Activated naive CD4-positive, alpha-beta T cell treated with anti-CD3 and anti-CD28 coated beads, Interleukin-2, amount 50 U/mL, for 24 hours (primary cell): ENCODE results near the gene KCNK7.
A peak's percentile ranks its signal among the peaks of the same experiment; 100 is the strongest.

Experiments used
- H3K27ac Mint-ChIP-seq: one replicate; pipeline ENCODE4 v1.8.0; 2021; ENCODE audit warnings: mild to moderate bottlenecking, mixed read lengths
- H3K27me3 Mint-ChIP-seq: one replicate; pipeline ENCODE4 v1.8.0; 2021; ENCODE audit warnings: mixed read lengths
- H3K36me3 Mint-ChIP-seq: one replicate; pipeline ENCODE4 v1.8.0; 2021; ENCODE audit warnings: mixed read lengths
- H3K4me1 Mint-ChIP-seq: one replicate; pipeline ENCODE4 v1.8.0; 2021; ENCODE audit warnings: mixed read lengths
- H3K4me3 Mint-ChIP-seq: one replicate; pipeline ENCODE4 v1.8.0; 2021; ENCODE audit warnings: mild to moderate bottlenecking, mixed read lengths
- H3K9me3 Mint-ChIP-seq: one replicate; pipeline ENCODE4 v1.8.0; 2021; ENCODE audit warnings: mixed read lengths

The KCNK7 gene

DNA sequence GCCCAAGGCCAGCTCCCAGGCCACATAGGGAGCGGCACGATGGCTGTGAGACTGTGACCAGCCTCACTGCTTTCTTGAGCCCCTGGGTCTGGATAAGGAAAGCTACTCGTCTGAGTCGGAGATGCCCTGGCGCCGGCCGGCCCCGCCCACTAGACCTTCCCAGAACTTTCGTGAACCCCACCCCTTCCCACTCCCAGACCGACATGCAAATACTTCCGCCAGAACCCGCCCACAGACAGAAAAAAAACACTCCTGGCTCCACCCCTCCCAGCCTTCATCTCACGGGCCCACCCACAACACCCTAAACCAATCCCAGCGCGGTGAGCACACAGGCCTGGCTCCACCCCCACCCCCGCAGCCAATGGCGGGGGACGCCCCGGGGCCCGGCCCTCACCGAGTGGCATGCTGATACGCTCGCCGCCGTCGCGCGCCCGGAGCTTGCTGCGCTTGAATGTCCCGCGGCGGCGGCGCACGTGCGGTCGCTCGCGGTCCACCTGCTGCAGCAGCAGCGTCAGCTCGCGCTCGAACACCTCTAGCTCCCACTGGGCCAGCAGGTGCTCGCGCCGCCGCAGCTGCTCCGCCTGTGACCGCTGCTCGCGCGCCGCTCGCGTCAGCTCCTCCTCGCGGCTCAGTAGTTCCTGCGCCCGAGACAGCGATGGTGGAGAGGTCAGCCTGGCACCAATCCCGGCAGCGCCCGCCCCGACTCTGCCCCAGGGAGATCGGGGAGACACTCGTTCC, 11.4 kb upstream of the KCNK7 start:
- no peak overlapping the region for H3K27ac Mint-ChIP-seq
- H3K27me3 Mint-ChIP-seq = no peaks in the 10 kb centered on the region
- peaks cover 32% of the 10 kb centered on the region for H3K4me1 Mint-ChIP-seq
- no peaks in the 10 kb centered on the region for H3K9me3 Mint-ChIP-seq
- H3K36me3 Mint-ChIP-seq = no peaks in the 10 kb centered on the region
- no peak overlapping the region for H3K4me3 Mint-ChIP-seq

DNA sequence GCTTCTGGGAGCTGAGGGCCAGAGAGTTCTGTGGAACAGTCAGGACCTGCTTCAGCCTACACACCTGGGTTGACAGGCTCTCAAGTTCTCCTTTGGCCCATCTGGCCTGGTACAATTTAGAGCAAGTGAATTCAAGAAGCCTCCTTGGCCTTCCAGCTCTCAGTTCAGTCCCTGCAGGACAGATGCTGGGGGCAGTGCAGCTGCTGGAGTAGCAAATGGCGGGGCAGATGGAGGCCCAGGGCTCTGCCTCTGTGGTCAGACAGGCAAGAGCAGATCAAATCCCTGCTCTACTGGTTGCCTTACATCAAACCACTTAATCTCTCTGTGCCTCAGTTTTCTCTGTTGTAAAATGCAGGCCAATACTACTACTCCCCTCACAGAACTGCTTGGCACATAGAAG, 8.7 kb upstream of the KCNK7 start:
- Mint-ChIP-seq H3K4me3 (no peak overlapping the region), H3K27me3 (no peaks in the 10 kb centered on the region), H3K27ac (no peak overlapping the region), H3K9me3 (no peaks in the 10 kb centered on the region), H3K36me3 (no peaks in the 10 kb centered on the region), H3K4me1 (peaks cover 10% of the 10 kb centered on the region)

DNA sequence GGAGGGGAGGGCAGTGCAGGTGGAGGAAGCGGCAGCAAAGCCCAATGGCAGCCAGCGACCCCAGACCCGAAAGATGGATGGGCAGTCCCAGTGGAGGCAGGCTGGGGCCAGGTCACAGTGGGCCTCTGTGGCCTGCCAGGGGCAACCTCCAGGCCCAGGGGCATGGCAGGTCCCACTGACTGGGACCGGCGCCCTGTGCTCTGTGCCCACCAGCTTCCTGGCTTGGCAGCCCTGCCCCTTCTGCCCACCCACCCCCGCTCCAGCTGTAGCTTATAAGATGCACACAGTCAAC, 4.3 kb upstream of the KCNK7 start:
- H3K27me3 Mint-ChIP-seq = no peaks in the 10 kb centered on the region
- H3K4me3 Mint-ChIP-seq = no peak overlapping the region
- H3K27ac Mint-ChIP-seq = no peak overlapping the region
- no peaks in the 10 kb centered on the region for H3K36me3 Mint-ChIP-seq
- H3K9me3 Mint-ChIP-seq = no peaks in the 10 kb centered on the region
- H3K4me1 Mint-ChIP-seq = peaks cover 11% of the 10 kb centered on the region

DNA sequence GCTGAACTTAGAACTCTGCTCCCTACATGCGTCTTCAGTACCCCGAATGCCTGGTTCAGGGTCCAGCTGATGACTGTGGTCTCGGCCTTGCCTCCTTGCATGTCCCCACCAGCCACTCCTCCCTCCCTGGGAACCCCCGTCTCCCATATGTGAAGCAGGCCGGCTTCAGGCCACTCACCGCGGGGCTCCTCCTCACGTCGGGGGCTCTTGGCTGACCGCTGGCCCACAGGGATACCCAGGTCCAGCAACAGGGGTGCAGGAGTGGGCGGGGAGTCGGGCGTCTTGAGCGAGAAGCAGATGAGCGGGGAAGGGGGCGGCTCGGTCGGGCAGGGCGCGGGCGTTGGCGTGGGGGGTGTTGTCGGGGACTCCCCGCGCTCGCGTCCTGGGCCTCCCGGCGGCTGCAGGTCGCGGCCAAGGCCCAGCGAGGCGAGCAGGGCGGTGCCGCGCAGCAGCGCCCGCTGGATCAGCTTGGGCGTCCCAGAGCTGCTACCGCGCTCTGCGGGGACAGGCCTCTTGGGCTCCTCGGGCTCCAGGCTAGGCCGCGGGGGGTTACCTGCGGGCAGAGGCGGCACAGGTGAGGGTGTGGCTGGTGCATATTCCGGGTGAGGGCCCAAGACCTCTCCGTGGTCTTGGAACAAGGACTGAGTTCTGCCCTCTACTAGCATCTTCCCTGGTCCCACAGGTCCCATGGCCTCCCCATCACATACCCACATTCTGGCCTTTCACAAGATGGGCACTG, 3.8 kb upstream of the KCNK7 start:
- Mint-ChIP-seq H3K36me3 (no peaks in the 10 kb centered on the region), H3K9me3 (no peaks in the 10 kb centered on the region), H3K4me1 (peaks cover 13% of the 10 kb centered on the region), H3K4me3 (no peak overlapping the region), H3K27ac (no peak overlapping the region), H3K27me3 (no peaks in the 10 kb centered on the region)

DNA sequence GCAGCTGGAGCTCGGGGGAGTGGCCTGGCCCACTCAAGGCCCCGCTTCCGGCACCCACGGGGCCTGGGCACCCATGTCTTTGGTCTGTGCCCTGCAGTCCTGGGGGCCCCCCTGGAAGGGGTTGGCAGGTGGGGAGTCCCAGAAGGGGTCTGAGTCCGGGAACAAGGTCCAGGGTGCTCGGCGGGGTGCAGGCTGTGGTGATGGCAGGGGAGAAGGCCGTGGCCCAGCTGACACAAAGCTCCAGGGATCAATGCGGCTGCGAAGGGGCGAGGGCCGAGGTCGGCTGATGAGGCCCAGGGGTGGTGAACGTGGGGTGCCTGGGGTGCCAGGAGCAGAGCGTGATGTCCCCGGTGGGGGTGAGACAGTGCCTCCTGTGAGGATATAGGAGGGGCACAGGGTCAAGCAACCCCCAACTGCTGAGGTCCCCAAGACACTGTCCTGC, 2.7 kb upstream of the KCNK7 start:
- Mint-ChIP-seq H3K36me3 (no peaks in the 10 kb centered on the region), H3K4me1 (peaks cover 13% of the 10 kb centered on the region), H3K9me3 (no peaks in the 10 kb centered on the region), H3K27me3 (no peaks in the 10 kb centered on the region), H3K4me3 (no peak overlapping the region), H3K27ac (no peak overlapping the region)

DNA sequence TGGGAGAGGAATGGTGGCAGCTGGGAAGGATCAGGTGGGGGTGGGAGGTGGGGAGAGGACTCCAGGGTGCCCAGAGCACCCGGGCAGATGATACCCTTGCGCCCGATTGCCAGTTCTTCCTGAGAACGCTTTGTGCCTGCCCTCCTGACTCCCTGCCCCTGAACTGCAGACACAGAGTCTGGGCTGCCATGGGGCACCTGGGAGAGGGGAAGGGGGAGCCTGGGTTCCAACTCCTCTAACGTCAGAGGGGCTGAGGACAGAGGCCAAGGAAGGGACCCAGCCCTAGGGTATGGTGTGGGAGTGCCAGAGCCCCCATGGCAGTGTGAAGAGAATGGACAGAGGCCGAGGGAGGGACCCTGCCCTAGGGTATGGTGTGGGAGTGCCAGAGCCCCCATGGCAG, 920 bp upstream of the KCNK7 start:
- peaks cover 13% of the 10 kb centered on the region for H3K4me1 Mint-ChIP-seq
- no peaks in the 10 kb centered on the region for H3K9me3 Mint-ChIP-seq
- H3K27ac Mint-ChIP-seq = no peak overlapping the region
- no peak overlapping the region for H3K4me3 Mint-ChIP-seq
- no peaks in the 10 kb centered on the region for H3K36me3 Mint-ChIP-seq
- no peaks in the 10 kb centered on the region for H3K27me3 Mint-ChIP-seq

DNA sequence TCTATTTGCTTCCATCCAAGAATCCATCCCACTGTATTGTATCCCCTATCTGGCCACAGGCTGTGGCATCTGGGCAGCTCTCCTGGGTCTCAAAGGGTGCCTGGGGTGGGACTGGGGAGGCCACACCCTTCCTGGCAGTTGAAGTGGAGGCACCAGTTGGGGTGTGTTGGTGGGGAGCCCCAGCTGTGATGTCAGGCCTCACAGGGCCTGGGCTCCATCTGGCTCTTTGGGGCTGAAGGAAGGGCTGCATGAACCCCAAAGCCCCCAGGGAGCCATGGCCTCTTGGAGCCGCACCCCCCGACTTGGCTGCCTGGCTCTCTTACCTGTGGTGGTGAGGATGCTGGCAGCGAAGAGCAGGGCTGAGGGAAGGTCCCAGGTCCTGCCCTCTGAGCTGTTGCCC, 469 bp downstream of the KCNK7 start:
- Mint-ChIP-seq H3K27ac (no peak overlapping the region), H3K36me3 (no peaks in the 10 kb centered on the region), H3K4me3 (no peak overlapping the region), H3K4me1 (peaks cover 10% of the 10 kb centered on the region), H3K9me3 (no peaks in the 10 kb centered on the region), H3K27me3 (no peaks in the 10 kb centered on the region)

DNA sequence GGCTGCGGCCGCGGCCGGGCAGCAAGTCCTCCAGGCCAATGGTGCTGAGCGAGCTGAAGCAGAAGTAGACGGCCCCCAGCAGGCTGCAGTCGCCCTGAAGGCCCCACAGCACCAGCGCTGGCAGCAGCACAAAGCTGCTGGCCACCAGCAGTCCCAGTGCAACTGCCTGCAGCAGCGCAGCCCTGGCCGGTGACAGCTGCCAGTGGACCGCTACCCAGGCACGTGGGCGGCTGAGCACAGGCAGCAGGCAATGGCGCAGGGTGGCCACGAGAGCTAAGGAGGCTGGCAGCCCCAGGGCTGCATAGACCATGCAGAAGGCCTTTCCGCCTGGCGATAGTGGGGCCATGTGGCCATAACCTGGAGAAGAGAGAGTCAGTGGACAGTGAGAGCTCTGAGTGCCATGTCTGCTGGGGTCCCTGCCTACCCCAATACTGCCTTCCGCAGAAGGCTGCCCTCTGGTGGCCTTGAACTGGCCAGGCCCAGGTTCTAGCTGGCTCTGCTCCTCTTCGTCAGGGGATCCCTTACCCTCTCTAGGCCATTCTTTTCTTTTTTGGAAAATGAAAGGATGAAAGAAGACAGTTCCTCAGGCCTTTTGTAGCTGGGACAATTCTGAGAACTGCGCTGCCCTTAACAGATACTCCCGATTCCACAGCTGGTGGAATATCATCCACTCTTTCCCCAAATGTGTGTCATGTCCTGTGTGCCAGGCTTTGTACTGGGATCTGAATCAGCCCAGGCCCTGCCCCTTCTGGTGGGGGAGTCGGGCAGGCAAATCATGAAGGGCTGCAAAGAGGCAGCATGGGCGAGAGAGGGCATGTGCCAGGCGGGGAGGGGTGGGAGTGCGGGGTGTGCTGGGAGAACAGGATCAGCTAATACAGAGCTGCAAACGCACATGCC, 1.8 kb downstream of the KCNK7 start:
- Mint-ChIP-seq H3K36me3 (no peaks in the 10 kb centered on the region), H3K27me3 (no peaks in the 10 kb centered on the region), H3K9me3 (no peaks in the 10 kb centered on the region), H3K4me1 (peaks cover 11% of the 10 kb centered on the region), H3K27ac (no peak overlapping the region), H3K4me3 (no peak overlapping the region)

DNA sequence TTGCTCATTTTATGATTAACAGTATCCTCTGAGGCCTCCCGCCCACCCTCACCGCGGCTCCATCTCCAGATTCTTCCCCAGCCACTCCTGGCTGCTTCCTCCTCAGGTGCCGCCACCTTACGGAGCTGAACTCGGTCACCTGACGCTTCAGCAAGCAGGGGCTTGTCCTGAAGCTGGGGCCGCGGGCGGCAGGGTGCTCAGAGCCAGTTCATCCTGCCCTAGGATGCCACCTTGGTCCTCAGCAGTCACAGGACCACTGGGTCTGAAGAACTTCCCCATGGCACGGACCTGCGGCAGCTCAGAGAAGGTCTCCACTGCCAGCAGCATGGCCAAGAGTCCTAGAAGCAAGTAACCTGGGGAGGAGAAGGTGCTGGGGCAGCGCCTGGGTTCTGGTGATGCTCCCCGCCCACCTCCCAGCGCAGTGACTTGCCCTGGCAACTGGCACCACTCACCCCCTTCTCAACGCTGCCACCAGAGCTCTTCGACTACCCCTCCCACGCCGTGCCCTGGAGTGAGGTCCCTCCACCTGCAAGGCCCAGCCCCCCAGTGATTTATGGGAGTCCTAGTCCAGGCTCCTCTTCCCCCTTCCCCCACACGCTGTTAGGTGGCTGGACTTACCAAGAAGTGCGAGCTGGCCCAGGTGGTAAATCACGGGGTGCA, 2.6 kb downstream of the KCNK7 start:
- H3K27ac Mint-ChIP-seq = no peak overlapping the region

DNA sequence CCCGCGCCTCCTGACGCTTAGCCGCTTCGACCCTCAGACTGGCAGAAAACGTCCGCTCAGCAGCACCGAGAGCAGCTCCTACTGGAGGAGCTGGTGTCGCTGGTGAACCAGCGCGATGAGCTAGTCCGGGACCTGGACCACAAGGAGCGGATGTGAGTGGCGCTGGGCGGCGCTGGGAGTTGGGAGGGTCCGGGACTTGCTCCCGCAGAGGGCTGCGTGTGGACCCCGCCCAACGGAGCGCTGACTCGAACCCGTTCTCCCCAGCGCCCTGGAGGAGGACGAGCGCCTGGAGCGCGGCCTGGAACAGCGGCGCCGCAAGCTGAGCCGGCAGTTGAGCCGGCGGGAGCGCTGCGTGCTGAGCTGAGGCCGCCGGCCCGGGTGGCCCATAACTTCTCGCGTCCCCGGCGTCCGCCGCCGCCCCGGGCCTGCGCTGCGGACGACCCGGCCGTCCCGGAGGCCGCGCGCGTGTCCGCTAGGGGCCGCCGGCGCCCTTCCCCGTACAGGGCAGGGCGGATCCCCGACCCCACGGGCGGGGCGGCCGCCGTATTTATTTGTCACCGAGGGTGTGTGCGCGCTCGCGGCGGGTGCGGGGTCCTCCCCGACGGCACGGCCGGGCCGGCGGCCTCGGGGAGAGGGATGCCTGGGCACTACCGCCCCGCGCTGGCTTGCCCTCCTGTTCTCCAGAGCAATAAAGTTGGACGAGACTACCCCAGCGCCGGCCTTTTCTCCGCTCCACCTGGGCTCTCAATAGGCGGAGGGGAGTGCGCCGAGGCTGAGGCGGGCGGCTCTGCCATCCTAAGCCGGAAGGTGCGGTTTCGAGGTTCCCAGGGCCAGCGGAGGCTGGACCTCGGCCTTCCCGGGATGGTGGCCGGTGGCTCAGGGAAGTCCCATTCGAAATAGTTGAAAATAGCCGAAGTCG, 3.4 kb downstream of the KCNK7 start:
- Mint-ChIP-seq H3K36me3 (no peaks in the 10 kb centered on the region), H3K27ac (no peak overlapping the region), H3K4me1 (peaks cover 26% of the 10 kb centered on the region), H3K4me3 (no peak overlapping the region), H3K9me3 (no peaks in the 10 kb centered on the region), H3K27me3 (no peaks in the 10 kb centered on the region)

More for the DNA sequence above, 2.6 kb downstream of the KCNK7 start:
- H3K4me3 Mint-ChIP-seq = no peak overlapping the region
- no peaks in the 10 kb centered on the region for H3K9me3 Mint-ChIP-seq
- H3K36me3 Mint-ChIP-seq = no peaks in the 10 kb centered on the region
- H3K27me3 Mint-ChIP-seq = no peaks in the 10 kb centered on the region
- peaks cover 19% of the 10 kb centered on the region for H3K4me1 Mint-ChIP-seq

DNA sequence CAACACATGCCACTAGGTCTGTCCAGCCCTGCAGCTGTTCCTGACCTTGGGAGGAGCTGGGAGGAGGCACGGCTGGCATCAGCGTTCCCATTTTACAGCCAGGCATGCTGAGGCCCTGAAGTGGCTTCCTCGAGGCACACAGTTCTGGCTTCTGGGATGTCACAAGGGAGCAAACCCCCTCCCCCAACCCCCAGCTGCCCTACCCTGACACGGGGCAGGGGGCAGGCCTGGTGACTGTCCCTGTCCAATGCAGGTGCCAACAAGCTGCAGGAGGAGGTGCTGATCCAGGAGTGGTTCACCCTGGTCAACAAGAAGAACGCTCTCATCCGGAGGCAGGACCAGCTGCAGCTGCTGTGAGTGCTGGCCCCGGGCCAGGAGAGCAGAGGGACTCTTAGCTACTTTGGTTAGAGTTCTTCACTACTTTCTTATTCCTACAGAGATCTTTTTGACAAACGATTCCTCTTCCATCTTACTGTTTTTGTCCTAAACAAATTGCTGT, 5.3 kb downstream of the KCNK7 start:
- H3K9me3 Mint-ChIP-seq = no peaks in the 10 kb centered on the region
- H3K4me1 Mint-ChIP-seq = peaks cover 28% of the 10 kb centered on the region
- H3K36me3 Mint-ChIP-seq = no peaks in the 10 kb centered on the region
- H3K27ac Mint-ChIP-seq = no peak overlapping the region
- no peaks in the 10 kb centered on the region for H3K27me3 Mint-ChIP-seq
- H3K4me3 Mint-ChIP-seq = no peak overlapping the region

DNA sequence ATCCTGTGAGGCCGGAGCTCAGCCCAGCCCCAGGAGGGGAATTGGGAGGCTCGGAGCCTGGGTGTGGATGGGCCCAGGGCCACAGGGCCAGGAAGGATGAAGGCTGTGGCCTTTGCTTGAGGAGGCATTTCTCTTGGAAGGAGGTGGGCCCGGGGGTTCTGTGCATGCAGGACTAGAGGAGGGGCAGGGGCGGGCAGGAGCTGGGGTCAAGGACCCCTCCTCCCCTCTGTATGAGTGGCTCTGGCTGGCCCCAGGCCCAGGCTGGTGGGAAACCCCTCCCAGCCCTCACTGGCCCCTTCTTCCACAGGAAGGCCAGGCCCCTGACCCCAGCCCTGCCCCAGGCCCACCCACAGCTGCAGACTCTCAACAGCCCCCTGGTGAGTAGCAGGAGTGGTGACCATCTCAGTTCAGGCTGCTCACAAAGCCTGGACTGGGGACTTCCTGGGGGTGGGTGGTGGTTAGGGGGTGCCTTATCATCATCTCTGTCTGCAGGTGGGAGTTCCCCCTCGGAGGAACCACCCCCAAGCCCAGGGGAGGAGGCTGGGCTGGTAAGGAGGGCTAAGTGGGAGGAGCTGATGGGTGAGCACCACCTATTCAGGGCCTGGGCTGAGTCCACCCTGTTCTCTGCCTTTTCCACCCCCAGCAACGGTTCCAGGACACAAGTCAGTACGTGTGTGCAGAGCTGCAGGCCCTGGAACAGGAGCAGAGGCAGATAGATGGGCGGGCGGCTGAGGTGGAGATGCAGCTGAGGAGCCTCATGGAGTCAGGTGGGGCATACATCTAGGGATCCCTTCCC, 6.0 kb downstream of the KCNK7 start:
- no peaks in the 10 kb centered on the region for H3K36me3 Mint-ChIP-seq

DNA sequence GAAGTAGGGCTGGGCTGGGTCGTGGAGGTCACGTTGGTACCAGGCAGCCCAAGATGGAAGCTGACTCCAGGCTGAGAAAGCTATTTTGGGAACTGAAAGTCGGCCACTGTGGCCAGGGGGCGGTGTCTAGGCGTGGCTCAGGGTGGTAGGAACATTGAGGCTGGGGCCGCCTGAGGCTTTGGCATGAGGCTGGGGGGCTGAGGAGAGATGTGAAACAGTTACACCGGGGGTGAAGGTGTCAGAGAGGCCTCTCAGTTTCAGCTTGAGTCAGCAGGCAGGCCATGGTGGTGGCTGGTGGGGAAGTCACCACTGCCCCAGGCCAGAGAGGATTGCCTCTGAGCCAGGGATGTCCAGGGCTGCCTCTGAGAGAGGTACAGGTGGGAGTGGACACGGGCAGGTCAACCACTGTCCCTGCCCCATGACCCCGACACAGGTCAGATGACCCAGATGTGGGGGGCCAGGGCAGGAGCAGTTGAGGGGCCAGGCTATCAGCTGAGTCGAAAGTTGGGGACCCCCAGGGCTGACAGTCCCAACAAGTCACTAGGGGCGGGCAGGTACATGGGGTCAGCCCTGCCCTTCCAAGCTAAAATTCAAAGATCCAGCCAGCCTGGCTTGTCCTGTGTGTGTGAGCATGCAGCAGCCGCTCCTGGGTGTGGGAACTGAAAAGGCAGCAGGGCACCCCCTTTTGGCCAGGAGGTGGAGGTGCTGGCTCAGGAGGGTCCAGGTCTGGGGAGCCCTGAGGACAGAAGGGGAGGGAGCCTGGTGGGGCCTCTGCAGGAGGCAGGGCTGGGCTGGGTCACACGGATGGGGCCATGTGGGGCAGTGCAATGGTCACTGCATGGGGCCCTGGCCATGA, 7.2 kb downstream of the KCNK7 start:
- peak overlapping the region; percentile 19 for H3K4me3 Mint-ChIP-seq
- no peaks in the 10 kb centered on the region for H3K9me3 Mint-ChIP-seq
- peaks cover 23% of the 10 kb centered on the region for H3K4me1 Mint-ChIP-seq
- H3K27me3 Mint-ChIP-seq = no peaks in the 10 kb centered on the region
- peak overlapping the region; percentile 37 for H3K27ac Mint-ChIP-seq
- no peaks in the 10 kb centered on the region for H3K36me3 Mint-ChIP-seq

More for the DNA sequence above, 6.0 kb downstream of the KCNK7 start:
- no peak overlapping the region for H3K27ac Mint-ChIP-seq
- H3K4me3 Mint-ChIP-seq = no peak overlapping the region
- H3K4me1 Mint-ChIP-seq = peaks cover 23% of the 10 kb centered on the region
- H3K9me3 Mint-ChIP-seq = no peaks in the 10 kb centered on the region
- H3K27me3 Mint-ChIP-seq = no peaks in the 10 kb centered on the region
